Endothelial cell of umbilical vein (primary cell): ENCODE data around the gene ZBED4.

Experiments used
- CTCF ChIP-seq, 2 donors: IDR thresholded peaks; 1 replicate in 1 of 2; 2 replicates in 1 of 2; pipeline ENCODE4 v1.5.1; 2011; ENCODE audit warnings: low read length in 2 of 2, mild to moderate bottlenecking in 2 of 2, moderate library complexity in 2 of 2, control low read depth in 1 of 2, inconsistent platforms in 1 of 2, low read depth in 1 of 2; ENCODE audit not compliant: insufficient read depth in 1 of 2; ENCODE audit errors: extremely low read depth in 1 of 2
- EZH2 ChIP-seq: IDR thresholded peaks from 2 replicates; pipeline ENCODE4 v1.6.1; 2012; ENCODE audit warnings: borderline replicate concordance, low read depth, mild to moderate bottlenecking, moderate library complexity, low read length, inconsistent platforms; ENCODE audit not compliant: severe bottlenecking
- FOS ChIP-seq: IDR thresholded peaks from 2 replicates; pipeline ENCODE4 v1.6.1; 2011; ENCODE audit warnings: mild to moderate bottlenecking, low read length, moderate library complexity, borderline replicate concordance; ENCODE audit not compliant: insufficient read depth
- MAX ChIP-seq: IDR thresholded peaks from 2 replicates; pipeline ENCODE4 v1.6.1; 2011; ENCODE audit not compliant: insufficient read depth, insufficient read length
- MYC ChIP-seq: IDR thresholded peaks from one replicate; pipeline ENCODE4 v1.6.1; 2011; ENCODE audit warnings: mild to moderate bottlenecking, low read depth, low read length
- POLR2A ChIP-seq: IDR thresholded peaks from 2 replicates; pipeline ENCODE4 v1.6.1; 2012; ENCODE audit warnings: low read depth, mild to moderate bottlenecking, control low read depth, low read length
- POLR2AphosphoS5 ChIP-seq: IDR thresholded peaks from 2 replicates; pipeline ENCODE4 v1.6.1; 2012; ENCODE audit warnings: low read depth, mild to moderate bottlenecking, control low read depth, low read length, moderate library complexity; ENCODE audit not compliant: insufficient read depth

- TF ChIP-seq CTCF (IDR thresholded peaks at IDR 0.05; ENCODE audit: extremely low read depth in 1 of 2, insufficient read depth in 1 of 2, low read depth in 1 of 2, low read length in 2 of 2) (no peak), EZH2 (no peak), POLR2A (no peak), FOS (no peak), MAX (no peak), MYC (no peak), POLR2AphosphoS5 (no peak)
Observed at GRCh38 chr22:49810363-49811019, 43.2 kb upstream of the ZBED4 start.
